Ectodermal cell (in vitro differentiated cells): ENCODE data around the gene GPRIN1.

ENCODE experiments used
- H3K27ac ChIP-seq: 2 replicates; pipeline ENCODE4 v1.7.0; 2013; ENCODE audit warnings: mild to moderate bottlenecking, low read depth, low read length; ENCODE audit not compliant: insufficient read depth, poor library complexity, severe bottlenecking
- H3K27me3 ChIP-seq: 2 replicates; pipeline ENCODE4 v1.7.0; 2013; ENCODE audit warnings: mild to moderate bottlenecking, low read length; ENCODE audit not compliant: insufficient read depth, control insufficient read depth, poor library complexity, severe bottlenecking
- H3K36me3 ChIP-seq: one replicate; pipeline ENCODE4 v1.7.0; 2013; ENCODE audit warnings: low read length; ENCODE audit not compliant: control insufficient read depth, insufficient read depth
- H3K4me1 ChIP-seq: one replicate; pipeline ENCODE4 v1.7.0; 2013; ENCODE audit warnings: low read length; ENCODE audit not compliant: control insufficient read depth, insufficient read depth
- H3K4me3 ChIP-seq: 2 replicates; pipeline ENCODE4 v1.7.0; 2013; ENCODE audit warnings: low read depth, low read length, control low read depth; ENCODE audit not compliant: insufficient read depth
- H3K9me3 ChIP-seq: 2 replicates; pipeline ENCODE4 v1.7.0; 2013; ENCODE audit warnings: mild to moderate bottlenecking, low read length, moderate library complexity; ENCODE audit not compliant: control insufficient read depth
- whole genome bisulfite sequencing, 2 experiments: methylation state at CpG; one replicate each; pipeline ENCODE4 v1.1.7; 2013; ENCODE audit warnings: missing lambda C conversion rate in 2 of 2; 5-methylcytosine and 5-hydroxymethylcytosine counted together

The GPRIN1 gene

GRCh38 chr5:176642675-176643490, 32.9 kb upstream of the GPRIN1 start:
- 61 to 67% methylated on average over 12 to 13 of the region's 15 CpGs for whole genome bisulfite sequencing, 2 experiments
- no peaks in the 10 kb centered on the region for H3K9me3 ChIP-seq
- no peak overlapping the region for H3K27ac ChIP-seq
- no peak overlapping the region for H3K4me3 ChIP-seq
- peaks cover 11% of the 10 kb centered on the region for H3K4me1 ChIP-seq
- no peaks in the 10 kb centered on the region for H3K27me3 ChIP-seq
- no peaks in the 10 kb centered on the region for H3K36me3 ChIP-seq

- Histone ChIP-seq H3K36me3 (no peaks in the 10 kb centered on the region), H3K27ac (no peak overlapping the region), H3K4me1 (peaks cover 16% of the 10 kb centered on the region), H3K4me3 (no peak overlapping the region), H3K27me3 (no peaks in the 10 kb centered on the region), H3K9me3 (no peaks in the 10 kb centered on the region)
- WGBS, 2 experiments, result 88 to 90% methylated on average over 4 of the region's 4 CpGs
These were observed 30.7 kb upstream of the GPRIN1 start for GRCh38 chr5:176640616-176641015.

- H3K4me3 ChIP-seq, result no peak overlapping the region
- H3K27me3 ChIP-seq, result no peaks in the 10 kb centered on the region
- no peaks in the 10 kb centered on the region for H3K36me3 ChIP-seq
- WGBS, 2 experiments, result 91 to 92% methylated on average over 4 of the region's 4 CpGs
- no peak overlapping the region for H3K27ac ChIP-seq
- no peaks in the 10 kb centered on the region for H3K9me3 ChIP-seq
- peaks cover 16% of the 10 kb centered on the region for H3K4me1 ChIP-seq
These were observed 30.0 kb upstream of the GPRIN1 start for GRCh38 chr5:176639981-176640380.

- Histone ChIP-seq H3K27ac (no peak overlapping the region), H3K27me3 (no peaks in the 10 kb centered on the region), H3K36me3 (no peaks in the 10 kb centered on the region), H3K4me3 (no peak overlapping the region), H3K4me1 (peaks cover 10% of the 10 kb centered on the region), H3K9me3 (no peaks in the 10 kb centered on the region)
- WGBS, 2 experiments, result 44 to 47% methylated on average over 4 of the region's 4 CpGs
These were observed 29.3 kb upstream of the GPRIN1 start for GRCh38 chr5:176639208-176639607.

GRCh38 chr5:176638437-176638836, 28.5 kb upstream of the GPRIN1 start:
- H3K27me3 ChIP-seq, result peaks cover 4% of the 10 kb centered on the region
- H3K4me3 ChIP-seq, result no peak overlapping the region
- H3K4me1 ChIP-seq, result peaks cover 11% of the 10 kb centered on the region
- H3K9me3 ChIP-seq, result no peaks in the 10 kb centered on the region
- 94 to 96% methylated on average over 3 of the region's 3 CpGs for WGBS, 2 experiments
- no peaks in the 10 kb centered on the region for H3K36me3 ChIP-seq
- no peak overlapping the region for H3K27ac ChIP-seq

GRCh38 chr5:176637556-176637955, 27.6 kb upstream of the GPRIN1 start:
- Histone ChIP-seq H3K9me3 (no peaks in the 10 kb centered on the region), H3K27ac (no peak overlapping the region), H3K4me3 (no peak overlapping the region), H3K27me3 (peaks cover 4% of the 10 kb centered on the region), H3K4me1 (peaks cover 11% of the 10 kb centered on the region), H3K36me3 (no peaks in the 10 kb centered on the region)
- 44 to 61% methylated on average over 4 of the region's 4 CpGs for WGBS, 2 experiments

GRCh38 chr5:176636426-176636825, 26.5 kb upstream of the GPRIN1 start:
- 65 to 66% methylated on average over 9 of the region's 9 CpGs for WGBS, 2 experiments
- Histone ChIP-seq H3K36me3 (no peaks in the 10 kb centered on the region), H3K9me3 (no peaks in the 10 kb centered on the region), H3K4me1 (peaks cover 11% of the 10 kb centered on the region), H3K27ac (no peak overlapping the region), H3K4me3 (no peak overlapping the region), H3K27me3 (peaks cover 9% of the 10 kb centered on the region)

- WGBS, 2 experiments, result 54 to 56% methylated on average over 6 of the region's 6 CpGs
- no peak overlapping the region for H3K4me3 ChIP-seq
These were observed 23.6 kb upstream of the GPRIN1 start for GRCh38 chr5:176633598-176633997.

GRCh38 chr5:176632745-176633144, 22.8 kb upstream of the GPRIN1 start:
- 88 to 94% methylated on average over 2 of the region's 2 CpGs for WGBS, 2 experiments
- Histone ChIP-seq H3K27me3 (peaks cover 46% of the 10 kb centered on the region), H3K36me3 (no peaks in the 10 kb centered on the region), H3K4me3 (no peak overlapping the region), H3K9me3 (no peaks in the 10 kb centered on the region), H3K4me1 (peaks cover 26% of the 10 kb centered on the region), H3K27ac (no peak overlapping the region)

More at GRCh38 chr5:176633598-176633997, 23.6 kb upstream of the GPRIN1 start:
- Histone ChIP-seq H3K36me3 (no peaks in the 10 kb centered on the region), H3K9me3 (no peaks in the 10 kb centered on the region), H3K27ac (no peak overlapping the region), H3K27me3 (peaks cover 37% of the 10 kb centered on the region), H3K4me1 (peaks cover 28% of the 10 kb centered on the region)

- Histone ChIP-seq H3K4me3 (no peak overlapping the region), H3K27me3 (peaks cover 57% of the 10 kb centered on the region), H3K36me3 (no peaks in the 10 kb centered on the region), H3K9me3 (no peaks in the 10 kb centered on the region), H3K27ac (no peak overlapping the region), H3K4me1 (peaks cover 22% of the 10 kb centered on the region)
- 93% methylated on average over 7 of the region's 7 CpGs for WGBS, 2 experiments
These were observed 21.6 kb upstream of the GPRIN1 start for GRCh38 chr5:176631383-176632200.
